Measurements from ENCODE around the gene GALNT8. TPM values are rescaled to one million over a fixed set of nuclear protein-coding genes. Genes with fewer than 3 reads are reported as not detected.

GALNT8 gene
- total RNA-seq, 1 experiment from 2014 or later = not detected

GRCh38 chr12:4679711-4680110 is 40.5 kb upstream of the GALNT8 start:
- Histone ChIP-seq H3K36me3 (ENCODE audit: control insufficient read depth in 1 of 2, insufficient read depth in 2 of 2, low read length in 2 of 2) (peaks cover 3 to 9% of the 10 kb centered on the region in 2 experiments; a peak in 2 of 4 replicates), H4K20me1 (ENCODE audit: insufficient read depth) (no peaks in the 10 kb centered on the region), H3K79me2 (ENCODE audit: insufficient read depth, low read length) (no peaks in the 10 kb centered on the region), H3K9me3 (ENCODE audit: control insufficient read depth in 1 of 2, insufficient read depth in 1 of 2, low read depth in 1 of 2, low read length in 2 of 2) (no peaks in the 10 kb centered on the region), H3K4me3 (replicated peaks in 1 of 2; ENCODE audit: low read depth in 1 of 2, low read length in 2 of 2) (no peak overlapping the region), H3K9ac (ENCODE audit: low read length) (no peak overlapping the region), H3K27ac (ENCODE audit: low read depth, low read length) (no peak overlapping the region), H3K9me2 (ENCODE audit: insufficient read depth) (no peaks in the 10 kb centered on the region), H3K4me2 (ENCODE audit: low read length) (no peak overlapping the region), H2AFZ (ENCODE audit: low read depth, low read length, poor library complexity, severe bottlenecking) (no peak overlapping the region), H3K4me1 (ENCODE audit: control insufficient read depth in 1 of 2, insufficient read depth in 2 of 2, low read length in 2 of 2) (no peaks in the 10 kb centered on the region), H3K27me3 (ENCODE audit: insufficient read depth, low read length) (no peaks in the 10 kb centered on the region)
- ATAC-seq (no peak), DNase-seq (ENCODE audit: low read depth, low spot score) (no peak)
- no peak for TF ChIP-seq ZNF274 (IDR thresholded peaks at IDR 0.05; ENCODE audit: low read depth, low read length)
- no peak for TF ChIP-seq JUND (IDR thresholded peaks at IDR 0.05)
- TF ChIP-seq SP1 (IDR thresholded peaks at IDR 0.05; ENCODE audit: low read depth) = no peak
- TF ChIP-seq SIN3A (IDR thresholded peaks at IDR 0.05; ENCODE audit: low read depth) = no peak
- no peak for TF ChIP-seq CTCF (IDR thresholded peaks at IDR 0.05 in 2 of 3, conservative IDR thresholded peaks at IDR 0.05 in 1 of 3; ENCODE audit: borderline replicate concordance in 1 of 3, insufficient read depth in 1 of 3, low read depth in 2 of 3, low read length in 2 of 3)
- TF ChIP-seq REST (IDR thresholded peaks at IDR 0.05; ENCODE audit: low read depth) = no peak
- no peak for TF ChIP-seq POLR2A (IDR thresholded peaks at IDR 0.05; ENCODE audit: borderline replicate concordance, extremely low read depth, insufficient read depth, insufficient read length)
- no peak for TF ChIP-seq MAX (IDR thresholded peaks at IDR 0.05)
- no peak for TF ChIP-seq RAD21 (IDR thresholded peaks at IDR 0.05; ENCODE audit: low read depth)
- no peak for TF ChIP-seq SRF (IDR thresholded peaks at IDR 0.05; ENCODE audit: low read depth)
- no peak for TF ChIP-seq EGR1 (IDR thresholded peaks at IDR 0.05; ENCODE audit: low read depth)
- BruUV-seq (replicated peaks) = no TSS peak
- intact Hi-C loops (cut with micrococcal nuclease) = no loop called here
- RAD21 ChIA-PET (ENCODE audit: low non-redundant PET in 1 of 2, low total read pairs in 2 of 2, uncharacterized antibody in 2 of 2, unreplicated experiment in 2 of 2) = no interaction called here
- POLR2A ChIA-PET = no interaction called here
- CTCF ChIA-PET = no interaction called here

Data from HCT116 (cell line).